Limb (tissue), 2 donors: ENCODE data around the gene PLEKHG3.
"Not testable (repeated sequence)": the region's sequence is repeated elsewhere in the genome, so short reads cannot be mapped to it uniquely, and the experiment has no call there.

Experiments
- DNase-seq, 2 donors: peaks; one replicate each; pipeline ENCODE4 v3.0.0-alpha.2; 2016; ENCODE audit errors: extremely low spot score in 2 of 2

The PLEKHG3 gene

GRCh38 chr14:64688031-64688430 is 16.2 kb upstream of the PLEKHG3 start:
- DNase-seq = no peak

- no peak for DNase-seq
Observed at GRCh38 chr14:64688811-64689281, 15.4 kb upstream of the PLEKHG3 start.

DNA sequence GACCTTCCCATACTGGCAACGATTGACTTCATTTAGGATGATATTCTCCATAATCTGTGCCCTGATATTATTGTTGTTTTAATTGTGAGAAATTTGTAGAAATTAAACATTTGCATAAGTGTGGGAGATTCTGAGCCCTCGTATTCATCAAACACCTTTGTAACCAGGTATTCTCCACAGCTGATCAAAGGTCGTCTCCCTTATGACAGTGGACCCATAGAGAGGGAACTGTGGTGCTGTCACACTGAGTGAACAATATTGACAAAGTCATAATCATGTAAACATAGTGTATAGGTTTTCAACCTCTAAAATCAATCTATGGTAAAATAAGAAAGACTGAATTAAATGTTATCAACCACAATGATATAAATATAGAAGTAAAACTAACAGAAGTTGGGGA is 14.9 kb upstream of the PLEKHG3 start:
- DNase-seq = no peak

- not testable (repeated sequence) for DNase-seq
Observed at GRCh38 chr14:64690607-64691006, 13.6 kb upstream of the PLEKHG3 start.

DNA sequence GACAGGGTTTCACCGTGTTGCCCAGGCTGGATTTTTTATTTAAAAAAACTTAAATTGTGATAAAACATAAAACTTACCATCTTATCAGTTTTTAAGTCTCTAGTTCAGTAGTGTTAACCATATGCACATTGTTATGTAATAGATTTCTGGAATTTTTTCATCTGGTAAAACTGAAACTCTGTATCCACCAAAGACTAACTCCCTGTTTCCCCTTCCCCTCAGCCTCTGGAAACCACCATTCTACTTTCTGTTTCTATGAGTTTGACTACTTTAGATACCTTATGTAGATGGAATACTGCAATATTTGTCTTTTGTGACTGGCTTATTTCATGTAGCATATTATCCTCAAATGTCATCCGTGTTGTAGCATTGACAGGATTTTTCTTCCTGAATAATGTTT is 12.8 kb upstream of the PLEKHG3 start:
- no peak for DNase-seq

- no peak for DNase-seq
Observed at GRCh38 chr14:64692189-64692985, 11.8 kb upstream of the PLEKHG3 start.

DNA sequence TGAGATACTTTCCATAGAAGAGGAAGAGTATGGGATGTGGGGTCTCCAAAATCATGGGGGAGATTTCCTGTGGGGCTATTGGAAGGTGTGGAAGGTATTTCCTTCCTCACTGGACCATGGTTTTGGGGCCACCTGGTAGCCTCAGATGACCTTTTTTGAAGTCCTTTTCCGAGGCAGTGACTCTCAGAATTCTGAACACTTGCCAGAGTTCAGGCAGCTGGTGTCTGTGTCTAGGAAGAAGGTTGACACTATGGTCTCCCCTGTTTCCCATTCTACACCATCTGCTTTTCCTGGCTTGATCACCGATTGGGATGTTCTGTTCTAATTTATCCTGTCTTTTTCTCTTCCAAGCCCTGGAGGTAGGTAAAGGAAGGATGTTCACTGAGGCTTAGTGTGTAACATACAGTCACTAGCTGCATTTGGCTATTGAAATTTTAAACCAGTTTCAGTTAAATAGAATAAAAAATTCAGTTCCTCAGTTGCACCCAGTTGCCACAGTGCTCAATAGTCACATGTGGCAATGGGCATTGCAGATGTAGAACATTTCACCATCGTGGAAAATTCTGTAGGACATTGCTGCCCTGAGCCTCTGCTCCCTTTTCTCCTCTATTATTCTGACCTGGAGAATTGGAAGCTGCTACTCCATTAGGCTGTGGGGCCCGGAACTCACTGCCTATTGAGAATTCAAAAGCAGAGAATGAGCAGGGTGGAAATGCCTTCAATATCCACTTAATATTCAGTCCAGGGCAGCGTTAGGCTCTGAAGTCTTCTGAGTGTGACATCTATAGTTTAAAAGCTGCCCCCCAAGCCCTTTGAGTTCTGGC is 11.0 kb upstream of the PLEKHG3 start:
- no peak for DNase-seq

- DNase-seq = no peak
Observed at GRCh38 chr14:64693810-64694165, 10.4 kb upstream of the PLEKHG3 start.

- no peak for DNase-seq
Observed at GRCh38 chr14:64695071-64695470, 9.2 kb upstream of the PLEKHG3 start.

GRCh38 chr14:64696355-64696857 is 7.8 kb upstream of the PLEKHG3 start:
- DNase-seq = no peak

DNA sequence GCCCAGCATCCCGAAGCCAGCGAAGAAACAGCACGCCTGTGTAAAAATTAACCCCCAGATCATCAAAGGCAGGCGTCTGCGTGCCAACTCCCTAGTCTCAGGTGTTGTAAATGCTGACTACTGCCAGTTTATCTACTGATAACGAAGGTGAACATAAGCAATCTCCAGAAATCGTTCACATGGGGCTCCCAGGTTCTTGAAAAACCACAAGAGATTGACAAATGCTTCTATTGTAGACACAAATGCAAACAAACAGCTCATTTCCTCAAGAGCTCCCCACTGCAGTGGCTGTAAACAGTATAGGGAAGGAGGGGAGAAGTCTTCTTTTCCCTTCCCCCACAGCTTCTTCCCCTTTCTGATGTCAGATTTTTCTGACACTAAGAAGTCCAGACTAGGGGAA is 5.3 kb upstream of the PLEKHG3 start:
- DNase-seq = no peak

- DNase-seq = no peak
Observed at GRCh38 chr14:64700290-64700689, 3.9 kb upstream of the PLEKHG3 start.

DNA sequence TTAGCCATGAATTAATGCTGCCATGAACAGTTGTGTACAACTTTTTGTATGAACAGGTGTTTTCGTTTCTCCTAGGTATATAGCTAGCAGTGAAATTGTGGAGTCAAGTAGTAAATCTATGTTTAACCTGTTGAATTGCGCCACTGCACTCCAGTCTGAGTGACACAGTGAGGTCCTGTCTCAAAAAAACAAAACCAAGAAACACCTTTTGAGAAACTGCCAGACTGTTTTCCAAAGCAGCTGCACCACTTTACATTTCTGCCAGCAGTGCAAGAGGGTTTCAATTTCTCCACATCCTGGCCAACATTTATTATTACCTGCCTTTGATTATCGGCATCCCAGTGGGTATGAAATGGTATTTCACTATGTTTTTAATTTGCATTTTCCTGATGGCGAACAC is 3.3 kb upstream of the PLEKHG3 start:
- no peak for DNase-seq

DNA sequence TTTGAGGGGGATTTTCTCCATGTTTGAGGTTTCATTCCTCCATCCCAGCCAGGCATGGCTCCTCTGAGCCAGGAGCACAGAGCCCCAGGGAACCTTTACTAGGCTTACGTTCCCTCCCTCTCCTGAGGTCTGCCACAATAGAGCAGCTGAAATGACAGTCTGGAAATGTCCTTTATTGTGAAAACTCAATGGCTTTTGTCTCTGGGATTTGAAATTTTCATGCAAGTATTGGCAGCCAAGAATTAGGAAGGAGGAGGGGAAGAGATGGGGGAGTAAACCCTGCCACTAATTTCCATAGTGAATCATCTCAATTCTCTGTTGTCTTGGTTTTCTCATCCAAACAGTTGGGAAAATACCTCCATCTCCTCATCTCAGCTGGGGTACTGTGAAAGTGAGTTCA is 2.6 kb upstream of the PLEKHG3 start:
- peak in 1 of 2 donors; percentile 21 for DNase-seq

- DNase-seq = peak in 1 of 2 donors; percentile 63
Observed at GRCh38 chr14:64702493-64703394, 1.5 kb upstream of the PLEKHG3 start.

DNA sequence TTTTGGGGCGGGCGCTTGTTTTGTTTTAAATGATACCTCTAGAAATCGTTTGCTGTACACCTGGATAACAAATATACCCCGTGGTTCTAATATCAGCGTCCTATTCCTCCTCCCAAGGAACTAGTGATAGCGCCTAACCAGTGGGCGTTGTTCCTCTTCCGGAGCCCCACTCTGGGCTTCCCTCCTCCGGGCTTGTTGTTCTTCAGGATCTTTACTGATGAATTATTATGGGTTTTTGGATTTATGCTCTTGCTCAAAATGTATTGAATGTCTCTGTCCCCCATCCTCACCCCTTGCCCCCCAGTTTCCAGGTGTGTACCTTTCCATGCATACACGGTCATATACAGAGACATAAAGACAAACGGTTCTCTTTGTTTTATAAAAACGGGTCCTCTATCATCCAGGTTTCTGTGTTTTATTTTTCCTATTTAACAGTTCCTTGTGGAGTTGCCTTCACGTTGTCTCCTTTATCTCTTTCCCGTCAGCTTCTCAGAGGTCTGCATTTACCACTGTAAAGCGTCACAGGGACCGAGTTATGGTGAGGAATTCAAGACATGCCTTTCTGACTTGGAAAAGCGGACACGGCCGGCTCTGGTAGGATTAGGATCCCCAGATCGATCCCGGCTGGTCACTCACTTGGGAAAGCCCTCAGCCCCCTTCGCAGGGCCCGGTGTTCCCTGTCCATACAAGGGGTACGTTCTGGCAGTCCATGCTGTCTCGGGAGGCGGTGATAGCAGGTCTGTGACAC is 655 bp upstream of the PLEKHG3 start:
- DNase-seq = no peak

DNA sequence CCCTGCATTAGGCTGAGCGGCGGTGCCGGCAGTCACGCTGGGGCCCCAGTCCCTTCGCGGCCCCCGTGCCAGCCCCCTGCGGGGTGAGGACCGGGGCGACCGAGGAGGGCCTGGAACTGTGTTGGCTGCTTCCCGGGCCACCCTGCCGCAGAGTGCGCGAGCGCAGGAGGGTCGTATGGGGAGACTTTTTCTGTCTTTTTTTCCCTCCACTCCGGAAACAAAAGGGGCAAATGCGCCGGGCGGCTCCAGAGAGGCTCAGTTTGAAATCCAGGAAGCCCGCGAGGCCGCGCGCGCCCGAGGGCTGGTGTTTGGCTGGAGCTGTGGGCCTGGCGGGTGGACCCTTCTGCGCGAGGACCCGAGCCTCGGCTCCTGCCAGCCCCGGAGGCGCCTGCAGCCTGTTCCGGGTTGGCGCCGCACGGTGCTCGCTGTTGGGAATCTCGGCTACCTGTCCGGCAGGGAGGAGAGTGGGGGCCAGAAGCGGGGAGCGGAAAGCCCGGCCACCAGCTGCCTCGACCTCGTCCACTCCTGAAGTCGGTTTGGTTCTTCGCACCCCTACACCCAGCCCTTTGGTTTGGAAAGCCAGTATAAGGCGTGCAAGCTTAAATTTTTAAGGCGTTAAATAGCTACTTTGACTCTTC is 638 bp downstream of the PLEKHG3 start:
- DNase-seq = peak in 1 of 2 donors; percentile 71

DNA sequence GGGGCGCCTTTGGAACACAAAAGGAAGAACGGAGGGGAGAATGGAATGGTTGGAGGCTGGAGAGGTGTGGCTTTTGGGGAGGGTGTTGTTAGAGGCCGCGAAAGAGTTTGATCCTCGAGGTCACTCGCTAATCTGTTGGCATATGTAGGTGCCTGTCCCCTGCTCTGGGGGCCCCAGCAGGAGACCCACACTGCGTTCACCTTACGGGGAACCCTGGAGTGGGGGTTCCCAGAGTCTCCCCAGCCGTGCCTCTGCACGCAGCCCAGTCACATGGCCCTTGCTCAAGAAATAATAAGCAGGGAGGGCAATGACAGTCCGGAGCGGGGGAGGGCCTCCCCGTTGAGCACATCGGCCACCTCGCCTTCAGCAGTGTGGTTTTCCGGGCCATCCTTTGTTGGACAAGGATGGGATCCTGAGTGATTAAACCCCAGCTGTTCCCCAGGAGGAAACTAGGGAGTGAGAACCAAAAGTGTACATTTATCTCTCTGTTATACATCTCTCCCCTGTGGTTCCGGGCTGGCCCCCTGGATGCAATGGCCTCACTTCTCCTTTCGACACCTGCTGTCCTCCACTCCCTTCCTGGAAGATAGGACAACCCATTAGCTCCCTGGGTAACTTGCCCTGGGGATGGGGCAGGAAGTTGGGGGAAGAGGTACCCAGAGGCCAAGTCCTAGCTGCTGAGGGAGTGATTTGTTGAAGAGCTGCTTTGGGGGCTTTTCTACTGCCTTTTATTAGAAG is 1.3 kb downstream of the PLEKHG3 start:
- peak in 1 of 2 donors; percentile 18 for DNase-seq

GRCh38 chr14:64706119-64706592 is 1.9 kb downstream of the PLEKHG3 start:
- peak in 1 of 2 donors; percentile 19 for DNase-seq
